GM19397 (cell line): Measurements from ENCODE around the gene NDRG2.
"Not testable (repeated sequence)": the region's sequence is repeated elsewhere in the genome, so short reads cannot be mapped to it uniquely, and the experiment has no call there.

ENCODE experiments used
- ATAC-seq: cut with Tn5 transposase; IDR thresholded peaks from one replicate; pipeline ENCODE4 v1.9.1; 2021; ENCODE audit warnings: mild to moderate bottlenecking, moderate library complexity; ENCODE audit not compliant: unreplicated experiment

The NDRG2 gene

GRCh38 chr14:21016413-21017190, 8.3 kb downstream of the NDRG2 start:
- ATAC-seq: no peak

GRCh38 chr14:21015312-21015711, 9.5 kb downstream of the NDRG2 start:
- ATAC-seq: no peak

GRCh38 chr14:21014761-21015190, 10.1 kb downstream of the NDRG2 start:
- no peak for ATAC-seq

DNA sequence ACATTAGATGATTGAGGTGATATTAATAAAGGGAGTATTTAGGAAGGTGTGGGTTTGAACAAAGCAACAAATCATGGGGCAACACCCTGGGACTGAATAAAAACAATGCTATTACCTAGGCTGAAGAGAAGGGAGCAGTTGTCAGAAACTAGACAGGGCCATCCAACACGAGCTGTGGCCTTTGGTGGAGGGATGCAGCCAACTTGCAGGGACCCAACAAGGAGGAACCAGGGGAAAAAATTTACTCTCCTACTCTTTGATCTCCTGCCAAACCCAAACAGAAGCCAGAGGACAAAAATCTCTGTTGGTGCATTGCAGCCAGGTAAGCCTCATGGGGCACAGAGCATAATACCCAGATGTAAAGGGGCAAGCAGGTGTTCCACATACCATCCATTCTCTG, 13.7 kb downstream of the NDRG2 start:
- ATAC-seq: no peak

DNA sequence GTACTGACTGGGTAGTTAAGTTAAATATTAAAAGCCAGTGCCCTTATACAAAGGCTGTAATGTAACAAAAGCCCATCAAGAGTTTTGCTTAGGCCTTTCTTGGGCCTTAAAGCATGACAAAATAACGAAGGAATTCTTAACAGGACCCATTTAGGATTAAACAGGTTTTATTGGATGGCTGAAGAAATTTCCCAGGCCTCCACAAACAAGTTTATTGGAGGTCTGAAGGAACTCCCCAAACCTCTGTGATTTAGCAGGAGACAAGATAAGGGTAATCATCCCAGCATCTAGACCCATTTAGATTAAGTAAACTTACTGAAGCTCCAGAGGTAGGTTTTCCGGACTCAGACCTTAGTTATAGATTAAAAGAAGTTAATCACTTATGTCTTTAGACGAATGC, 15.1 kb downstream of the NDRG2 start:
- not testable (repeated sequence) for ATAC-seq

GRCh38 chr14:21003788-21004346, 21.0 kb downstream of the NDRG2 start:
- ATAC-seq: no peak

GRCh38 chr14:21001218-21001617, 23.6 kb downstream of the NDRG2 start:
- ATAC-seq: no peak

DNA sequence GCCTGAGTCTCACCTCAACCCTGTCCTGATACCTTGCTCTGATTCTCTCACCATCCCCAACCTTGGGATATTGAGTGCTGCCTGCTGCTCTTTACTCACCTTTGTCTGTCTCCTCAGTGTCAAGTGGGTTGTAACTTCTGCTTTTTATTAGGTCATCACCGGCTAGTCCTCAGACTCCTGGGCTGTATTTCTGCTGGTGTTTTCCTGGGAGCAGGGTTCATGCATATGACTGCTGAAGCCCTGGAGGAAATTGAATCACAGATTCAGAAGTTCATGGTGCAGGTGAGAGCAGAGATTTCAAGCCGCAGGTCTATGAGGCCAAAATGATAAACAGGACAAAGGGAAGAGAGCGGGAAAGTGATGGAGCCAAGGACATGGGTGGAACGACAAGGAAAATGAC, 25.3 kb downstream of the NDRG2 start:
- ATAC-seq: no peak

DNA sequence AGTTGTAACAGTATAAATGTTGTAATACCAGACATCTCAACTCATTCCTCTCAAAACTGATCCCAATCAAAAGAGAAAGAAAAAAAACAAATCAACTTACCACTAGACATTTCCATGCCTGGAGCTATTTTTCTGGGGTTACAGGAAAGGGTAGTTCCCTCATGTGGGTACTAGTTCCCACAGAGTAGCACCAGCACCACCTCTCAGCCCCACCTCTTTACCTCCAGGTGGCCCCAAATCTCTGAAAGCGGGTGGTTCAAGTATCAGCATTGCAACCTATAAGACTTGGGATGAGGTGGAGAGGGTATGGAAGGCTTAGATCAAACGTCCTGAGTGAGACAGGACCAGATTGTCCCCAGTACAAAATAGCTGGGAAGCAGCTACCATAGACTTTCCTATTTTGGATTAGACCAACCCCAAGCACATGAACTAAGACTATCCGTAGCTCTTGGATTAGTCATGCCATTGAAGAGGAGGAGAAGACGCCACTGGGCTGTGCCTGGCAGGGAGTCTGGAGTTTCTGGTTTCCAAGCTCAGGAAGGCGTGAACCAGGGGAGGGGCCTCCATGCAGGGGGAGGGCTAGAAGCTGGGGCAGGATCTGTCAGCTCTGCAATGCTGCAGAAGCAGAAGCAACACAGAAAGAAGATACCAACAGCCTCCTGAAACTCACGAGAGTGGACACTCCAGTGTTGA, 26.0 kb downstream of the NDRG2 start, which contains the start of gene SLC39A2:
Gene SLC39A2, plus strand, starts transcription at position 620 of the 693 bp plus-strand sequence. CDS start 154 bp downstream, outside the sequence.
- ATAC-seq: no peak

DNA sequence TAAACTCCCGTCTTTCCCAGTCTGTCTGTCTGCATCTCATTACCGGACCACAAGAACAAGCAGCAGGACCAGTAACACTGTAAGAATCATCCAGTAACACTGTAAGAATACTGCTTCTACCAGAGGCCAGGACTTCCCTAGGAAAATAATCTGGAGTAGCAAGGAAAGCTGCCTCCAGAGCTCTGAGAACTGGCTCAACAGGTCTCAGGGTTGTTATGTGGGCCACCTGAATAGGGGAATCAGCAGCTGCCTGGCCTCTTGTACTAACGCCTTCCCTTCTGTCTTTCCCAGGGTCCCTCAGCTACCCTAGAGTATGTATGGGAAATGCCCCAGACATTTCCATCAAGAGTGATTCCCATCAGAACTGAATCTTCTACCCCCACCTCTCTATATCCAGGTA, 26.7 kb downstream of the NDRG2 start:
- no peak for ATAC-seq

DNA sequence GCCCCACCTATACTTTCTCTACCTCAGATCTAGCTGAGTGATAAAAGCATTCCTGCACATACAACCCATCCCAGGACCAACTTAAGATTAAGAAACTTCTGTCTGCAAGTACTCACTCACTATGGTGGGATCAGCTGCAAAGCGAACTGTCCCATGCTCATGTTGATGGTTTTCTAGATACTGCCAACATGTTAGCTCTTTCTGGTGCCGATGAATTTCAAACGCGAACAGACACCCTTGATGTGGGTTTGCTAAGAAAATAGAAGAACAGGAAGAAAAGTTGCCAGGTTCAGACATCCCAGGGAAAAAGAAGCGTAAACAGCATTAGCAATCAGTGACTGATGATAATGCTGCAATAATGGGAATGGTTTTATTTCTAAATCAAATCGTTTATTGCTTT, 27.3 kb downstream of the NDRG2 start:
- ATAC-seq: no peak

DNA sequence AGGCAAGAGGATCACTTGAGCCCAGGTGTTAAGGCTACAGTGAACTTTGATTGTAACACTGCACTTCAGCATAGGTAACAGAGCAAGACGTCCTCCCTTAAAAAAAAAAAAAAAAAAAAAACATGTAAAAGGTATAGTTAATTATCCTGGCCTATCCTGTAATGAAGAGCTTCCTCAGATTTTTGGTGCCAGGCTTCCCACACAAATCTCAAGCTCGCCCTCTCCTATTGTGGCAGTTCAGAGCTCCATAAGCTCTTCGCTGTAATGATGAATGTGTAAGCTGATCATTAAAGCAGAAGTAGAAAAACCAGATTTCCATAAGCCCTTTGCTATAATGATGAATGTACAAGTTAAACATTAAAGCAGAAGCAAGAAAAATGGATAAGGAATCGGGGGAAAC, 27.7 kb downstream of the NDRG2 start:
- ATAC-seq: no peak

DNA sequence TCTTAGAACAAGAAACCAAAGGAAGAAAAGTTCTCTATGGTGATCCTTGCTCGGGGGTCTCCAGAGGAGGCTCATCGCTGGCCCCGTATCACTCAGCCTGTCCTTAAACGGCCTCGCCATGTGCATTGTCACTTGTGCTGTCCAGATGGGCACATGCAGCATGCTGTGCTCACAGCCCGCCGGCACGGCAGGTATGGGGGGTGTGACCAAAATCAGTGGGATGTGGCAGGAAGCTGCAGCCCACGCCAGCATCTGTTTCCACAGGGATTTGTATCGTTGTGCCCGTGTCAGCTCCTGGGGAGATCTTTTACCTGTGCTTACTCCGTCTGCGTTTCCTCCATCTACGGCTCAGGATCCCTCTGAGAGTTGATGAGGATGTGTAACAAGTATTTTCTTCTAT, 28.3 kb downstream of the NDRG2 start:
- no peak for ATAC-seq

- peak; percentile 98 for ATAC-seq
Observed at GRCh38 chr14:20989787-20990600, 34.9 kb downstream of the NDRG2 start, which contains the start of gene METTL17. Gene METTL17 (plus strand): TSS chr14:20989980. CDS start chr14:20990003, 23 bp downstream.

- no peak for ATAC-seq
Observed at GRCh38 chr14:20989471-20989786, 35.4 kb downstream of the NDRG2 start.

DNA sequence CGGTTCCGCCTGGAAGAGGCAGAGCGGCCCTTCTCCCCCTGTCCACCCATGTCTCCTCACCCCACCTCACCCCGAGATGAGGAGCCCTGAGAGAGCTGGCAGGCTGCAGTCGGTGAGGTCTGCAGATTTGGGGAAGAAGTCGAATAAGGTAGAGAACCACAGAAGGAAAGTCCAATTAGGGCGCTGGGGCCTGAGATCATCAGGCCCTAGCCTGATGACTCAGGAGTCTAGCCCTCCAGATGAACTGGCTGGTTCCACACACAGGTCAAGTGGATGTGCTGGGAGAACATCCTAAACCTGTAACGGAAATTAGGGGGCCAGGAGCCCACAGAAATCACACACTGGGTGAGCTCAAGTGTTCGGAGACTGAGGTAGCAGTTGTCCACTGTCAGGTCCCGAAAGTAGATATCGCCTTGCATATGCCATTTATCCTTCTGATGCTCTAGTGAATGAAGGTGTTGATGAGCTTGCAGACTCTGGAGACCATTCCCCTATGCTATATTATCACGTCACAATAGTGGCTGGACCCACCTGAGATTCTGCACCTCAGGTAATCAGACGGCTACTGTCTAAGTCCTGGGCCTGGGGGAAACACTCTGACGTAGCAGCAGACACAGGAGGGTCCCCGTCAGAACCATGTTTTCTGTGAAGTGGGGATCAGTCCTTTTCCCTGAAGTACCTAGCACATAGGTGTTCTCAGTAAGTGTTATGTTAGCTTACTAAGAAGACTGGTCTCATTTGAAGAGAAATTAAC, 36.0 kb downstream of the NDRG2 start:
- no peak for ATAC-seq

- ATAC-seq: no peak
Observed at GRCh38 chr14:20986811-20987210, 38.0 kb downstream of the NDRG2 start.

DNA sequence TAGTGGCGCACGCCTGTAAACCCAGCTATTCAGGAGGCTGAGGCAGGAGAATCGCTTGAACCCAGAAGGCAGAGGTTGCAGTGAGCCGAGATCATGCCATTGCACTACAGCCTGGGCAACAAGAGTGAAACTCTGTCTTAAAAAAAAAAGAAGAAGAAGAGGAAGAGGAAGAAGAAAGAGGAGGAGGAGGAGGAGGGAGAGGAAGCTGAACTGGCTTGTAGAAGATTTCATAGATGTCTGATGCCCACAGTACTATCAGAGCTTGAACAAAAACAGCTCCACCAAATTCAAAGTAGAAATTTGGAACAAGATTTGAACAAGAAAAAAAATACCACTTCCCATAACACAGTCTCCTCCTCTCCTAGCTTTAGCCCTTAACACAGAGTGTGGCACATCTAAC, 39.2 kb downstream of the NDRG2 start:
- not testable (repeated sequence) for ATAC-seq

DNA sequence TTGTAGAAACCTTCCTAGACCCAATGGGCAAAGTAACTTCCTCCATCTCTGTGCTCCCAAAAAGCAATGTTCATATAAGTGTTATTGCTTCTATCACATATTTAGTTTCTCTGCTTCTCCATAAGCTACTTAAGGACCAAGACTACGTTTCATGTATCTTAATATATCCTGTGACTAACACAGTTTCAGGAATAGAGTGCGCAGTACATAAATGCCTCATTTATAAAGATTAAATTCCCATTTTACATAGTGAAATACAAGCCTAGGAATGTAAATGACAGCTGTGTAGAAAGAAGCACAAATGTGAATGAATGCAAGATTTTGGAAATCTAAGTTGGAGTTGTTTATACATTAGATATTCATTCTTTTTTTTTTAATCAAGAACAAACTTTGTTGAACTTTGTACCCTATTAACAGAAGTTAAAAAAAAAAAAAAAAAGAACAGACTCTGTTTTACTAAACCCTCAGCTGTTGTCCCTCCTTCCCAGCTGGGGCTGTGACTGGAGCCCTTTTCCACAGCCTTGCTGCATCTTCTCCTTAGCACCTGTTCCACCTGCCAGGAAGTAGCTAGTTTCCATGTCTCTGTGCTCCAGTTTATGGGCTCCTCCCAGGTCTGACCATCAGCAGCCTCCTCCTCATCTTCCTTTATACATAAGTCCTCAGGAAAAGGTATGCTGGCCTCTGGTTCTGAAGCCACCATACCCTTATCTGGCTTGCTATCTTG, 42.1 kb downstream of the NDRG2 start:
- ATAC-seq: no peak

- no peak for ATAC-seq
Observed at GRCh38 chr14:20980906-20981305, 44.0 kb downstream of the NDRG2 start.
